CD14-positive monocyte (primary cell): ENCODE measurements around the gene AGXT2. TPM values are rescaled to one million over a fixed set of nuclear protein-coding genes. Genes with fewer than 3 reads are reported as not detected.

Experiments
- DNase-seq, 3 donors: peaks; one replicate each; pipeline ENCODE4 v3.0.0-alpha.2; 2011 to 2022
- H2AFZ ChIP-seq: 2 replicates; pipeline ENCODE4 v1.6.0; 2012; ENCODE audit warnings: mild to moderate bottlenecking, low read depth, low read length, inconsistent platforms; ENCODE audit not compliant: insufficient read depth, poor library complexity, severe bottlenecking
- H3K27ac ChIP-seq, 2 donors: 1 replicate in 1 of 2; 2 replicates in 1 of 2; pipeline ENCODE4 v1.5.1; 2012 to 2013; ENCODE audit warnings: low read length in 2 of 2, control low read depth in 1 of 2, inconsistent platforms in 1 of 2, low read depth in 1 of 2, mild to moderate bottlenecking in 1 of 2
- H3K27me3 ChIP-seq, 2 donors: one replicate each; pipeline versions ENCODE4 v1.6.0 to v1.6.1; 2011 to 2013; ENCODE audit warnings: low read length in 2 of 2; ENCODE audit not compliant: control insufficient read depth in 2 of 2, insufficient read depth in 2 of 2
- H3K36me3 ChIP-seq, 2 donors: replicated peaks in 1 of 2; 1 replicate in 1 of 2; 2 replicates in 1 of 2; pipeline versions ENCODE4 v1.5.1 to v1.6.1; 2012 to 2013; ENCODE audit warnings: low read length in 2 of 2, control low read depth in 1 of 2, inconsistent platforms in 1 of 2, mild to moderate bottlenecking in 1 of 2; ENCODE audit not compliant: insufficient read depth in 2 of 2, control insufficient read depth in 1 of 2
- H3K4me1 ChIP-seq, 2 donors: 1 replicate in 1 of 2; 2 replicates in 1 of 2; pipeline versions ENCODE4 v1.5.1 to v1.6.1; 2012 to 2013; ENCODE audit warnings: low read length in 2 of 2, control low read depth in 1 of 2, inconsistent platforms in 1 of 2, mild to moderate bottlenecking in 1 of 2, moderate library complexity in 1 of 2; ENCODE audit not compliant: insufficient read depth in 2 of 2, control insufficient read depth in 1 of 2
- H3K4me2 ChIP-seq: replicated peaks from 2 replicates; pipeline ENCODE3; 2012; ENCODE audit warnings: low read length, moderate library complexity, mild to moderate bottlenecking; ENCODE audit not compliant: poor library complexity, severe bottlenecking; ENCODE audit errors: extremely low read depth
- H3K4me3 ChIP-seq, 3 experiments: fragments of 200-600 bp in 1 of 3; sonication (generic) in 1 of 3; replicated peaks in 1 of 3; 1 replicate in 2 of 3; 2 replicates in 1 of 3; pipeline ENCODE4 v1.5.1; 2011 to 2013; ENCODE audit warnings: low read length in 3 of 3, mild to moderate bottlenecking in 3 of 3, control low read depth in 2 of 3, low read depth in 2 of 3, inconsistent platforms in 1 of 3, moderate library complexity in 1 of 3
- H3K79me2 ChIP-seq: 2 replicates; pipeline ENCODE4 v1.6.0; 2012; ENCODE audit warnings: mild to moderate bottlenecking, control low read depth, inconsistent platforms, low read length, moderate library complexity; ENCODE audit not compliant: insufficient read depth
- H3K9ac ChIP-seq: 2 replicates; pipeline ENCODE4 v1.6.0; 2017; ENCODE audit warnings: low read length, mild to moderate bottlenecking; ENCODE audit not compliant: insufficient read depth, poor library complexity, severe bottlenecking
- H3K9me3 ChIP-seq, 2 donors: replicated peaks in 1 of 2; 1 replicate in 1 of 2; 2 replicates in 1 of 2; pipeline versions ENCODE4 v1.5.1 to v1.6.1; 2012 to 2013; ENCODE audit warnings: low read length in 2 of 2, control low read depth in 1 of 2; ENCODE audit not compliant: control insufficient read depth in 1 of 2, insufficient read depth in 1 of 2
- H4K20me1 ChIP-seq: 2 replicates; pipeline ENCODE4 v1.6.0; 2012; ENCODE audit warnings: mild to moderate bottlenecking, low read length, control low read depth, moderate library complexity; ENCODE audit not compliant: insufficient read depth
- H3K27ac Mint-ChIP-seq, 7 donors: one replicate each; pipeline ENCODE4 v1.8.0; 2020; ENCODE audit warnings: mild to moderate bottlenecking in 7 of 7, mixed read lengths in 7 of 7, moderate library complexity in 6 of 7, inconsistent platforms in 2 of 7
- H3K27me3 Mint-ChIP-seq, 3 donors: one replicate each; pipeline ENCODE4 v1.8.0; 2021 to 2022; ENCODE audit warnings: low read depth in 3 of 3, mild to moderate bottlenecking in 3 of 3, mixed read lengths in 3 of 3, moderate library complexity in 3 of 3, inconsistent platforms in 1 of 3
- H3K36me3 Mint-ChIP-seq, 2 donors: one replicate each; pipeline ENCODE4 v1.8.0; 2020; ENCODE audit warnings: mixed read lengths in 2 of 2, inconsistent platforms in 1 of 2, mild to moderate bottlenecking in 1 of 2
- H3K4me1 Mint-ChIP-seq: one replicate; pipeline ENCODE4 v1.8.0; 2020; ENCODE audit warnings: mild to moderate bottlenecking, mixed read lengths
- H3K4me3 Mint-ChIP-seq, 2 donors: one replicate each; pipeline ENCODE4 v1.8.0; 2020; ENCODE audit warnings: mild to moderate bottlenecking in 2 of 2, mixed read lengths in 2 of 2, moderate library complexity in 1 of 2
- H3K9me3 Mint-ChIP-seq, 7 donors: one replicate each; pipeline ENCODE4 v1.8.0; 2020 to 2022; ENCODE audit warnings: mixed read lengths in 7 of 7, mild to moderate bottlenecking in 6 of 7, moderate library complexity in 6 of 7, inconsistent platforms in 2 of 7
- CTCF ChIP-seq: fragments of 200-600 bp; IDR thresholded peaks from one replicate; pipeline ENCODE4 v1.8.0; 2022; ENCODE audit warnings: antibody characterized with exemption, mild to moderate bottlenecking
- WGBS: methylation state at CpG from one replicate; pipeline ENCODE4 v1.1.5; 2013; ENCODE audit warnings: missing lambda C conversion rate; ENCODE audit not compliant: insufficient coverage; 5-methylcytosine and 5-hydroxymethylcytosine counted together
- intact Hi-C, 2 donors: fragments of 100-400 bp; cut with micrococcal nuclease; formaldehyde crosslinking; loops; one replicate each; pipeline versions ENCODE4 v1.15.0 to v1.15.1; 2023
- polyA plus RNA-seq, 3 donors: library from polyadenylated mRNA; depleted of rRNA in 1 of 3; unstranded in 2 of 3; stranded (reverse) in 1 of 3; fragments of 300-500 nt in 2 of 3; fragments of >200 nt in 1 of 3; fragmentation: Illumina TruSeq in 2 of 3; gene quantifications; 1 replicate in 2 of 3; 2 replicates in 1 of 3; pipeline ENCODE4 v1.2.3, GENCODE V29; 2012 to 2021

AGXT2 gene
- polyA plus RNA-seq, 3 donors = not detected

- intact Hi-C loops = no loop called here
- Histone ChIP-seq H3K4me3 (no peak overlapping the region), H3K36me3 (no peaks in the 10 kb centered on the region), H3K4me1 (no peaks in the 10 kb centered on the region), H3K27me3 (peaks cover 12 to 13% of the 10 kb centered on the region in 2 donors), H3K79me2 (no peaks in the 10 kb centered on the region), H3K9me3 (no peaks in the 10 kb centered on the region), H4K20me1 (no peaks in the 10 kb centered on the region), H3K9ac (no peak overlapping the region), H2AFZ (no peak overlapping the region), H3K4me2 (no peak overlapping the region), H3K27ac (no peak overlapping the region)
- TF ChIP-seq CTCF = no peak
- Mint-ChIP-seq H3K27ac (no peak overlapping the region), H3K36me3 (no peaks in the 10 kb centered on the region), H3K4me3 (no peak overlapping the region), H3K9me3 (peaks cover 0 to 4% (median 0%) of the 10 kb centered on the region in 7 donors), H3K27me3 (peaks cover 13 to 45% (median 18%) of the 10 kb centered on the region in 3 donors), H3K4me1 (peaks cover 3% of the 10 kb centered on the region)
- WGBS = 100% methylated on average over 1 of the region's 3 CpGs
- DNase-seq = no peak
These were observed 12.5 kb downstream of the AGXT2 start for GRCh38 chr5:35035271-35035670.

- WGBS = 81% methylated on average over 2 of the region's 6 CpGs
- Mint-ChIP-seq H3K4me1 (peaks cover 3% of the 10 kb centered on the region), H3K4me3 (peak overlapping the region in 1 of 2 donors; percentile 43), H3K27ac (no peak overlapping the region), H3K36me3 (no peaks in the 10 kb centered on the region), H3K27me3 (peaks cover 8 to 23% (median 12%) of the 10 kb centered on the region in 3 donors), H3K9me3 (peaks cover 0 to 2% (median 0%) of the 10 kb centered on the region in 7 donors)
- no peak overlapping the region for H3K4me2 ChIP-seq
- TF ChIP-seq CTCF = no peak
- no peaks in the 10 kb centered on the region for H3K9me3 ChIP-seq
- H3K4me3 ChIP-seq = no peak overlapping the region
- no peak for DNase-seq
- no peaks in the 10 kb centered on the region for H3K36me3 ChIP-seq
- no peaks in the 10 kb centered on the region for H4K20me1 ChIP-seq
- H2AFZ ChIP-seq = no peak overlapping the region
- H3K27me3 ChIP-seq = peaks cover 2 to 10% of the 10 kb centered on the region in 2 donors
- H3K27ac ChIP-seq = no peak overlapping the region
- H3K79me2 ChIP-seq = no peaks in the 10 kb centered on the region
- no peaks in the 10 kb centered on the region for H3K4me1 ChIP-seq
- H3K9ac ChIP-seq = no peak overlapping the region
- intact Hi-C loops = no loop called here
These were observed 15.4 kb downstream of the AGXT2 start for GRCh38 chr5:35032356-35032755.
